ENCODE measurements around the gene LGALS16. TPM values are rescaled to one million over a fixed set of nuclear protein-coding genes. Genes with fewer than 3 reads are reported as not detected.
"Not testable (repeated sequence)": the region's sequence is repeated elsewhere in the genome, so short reads cannot be mapped to it uniquely, and the experiment has no call there.

Gene LGALS16
- not detected for total RNA-seq

GRCh38 chr19:39655613-39656012, at the start of gene LGALS16:
TSS of gene LGALS16 (plus strand) at chr19:39655913. CDS start at chr19:39655962, 49 bp downstream.
- Histone ChIP-seq H3K4me1 (no peaks in the 10 kb centered on the region), H3K4me3 (no peak within 1 kb of the TSS), H3K9me3 (no peaks in the 10 kb centered on the region), H3K36me3 (no peaks in the 10 kb centered on the region), H3K27me3 (no peaks in the 10 kb centered on the region), H3K27ac (no peak within 1 kb of the TSS)
- intact Hi-C loops (cut with DNase I) = no loop called here
- no peak for DNase-seq (ENCODE audit: low spot score in 2 of 2)
- TF ChIP-seq, protein P1, sequence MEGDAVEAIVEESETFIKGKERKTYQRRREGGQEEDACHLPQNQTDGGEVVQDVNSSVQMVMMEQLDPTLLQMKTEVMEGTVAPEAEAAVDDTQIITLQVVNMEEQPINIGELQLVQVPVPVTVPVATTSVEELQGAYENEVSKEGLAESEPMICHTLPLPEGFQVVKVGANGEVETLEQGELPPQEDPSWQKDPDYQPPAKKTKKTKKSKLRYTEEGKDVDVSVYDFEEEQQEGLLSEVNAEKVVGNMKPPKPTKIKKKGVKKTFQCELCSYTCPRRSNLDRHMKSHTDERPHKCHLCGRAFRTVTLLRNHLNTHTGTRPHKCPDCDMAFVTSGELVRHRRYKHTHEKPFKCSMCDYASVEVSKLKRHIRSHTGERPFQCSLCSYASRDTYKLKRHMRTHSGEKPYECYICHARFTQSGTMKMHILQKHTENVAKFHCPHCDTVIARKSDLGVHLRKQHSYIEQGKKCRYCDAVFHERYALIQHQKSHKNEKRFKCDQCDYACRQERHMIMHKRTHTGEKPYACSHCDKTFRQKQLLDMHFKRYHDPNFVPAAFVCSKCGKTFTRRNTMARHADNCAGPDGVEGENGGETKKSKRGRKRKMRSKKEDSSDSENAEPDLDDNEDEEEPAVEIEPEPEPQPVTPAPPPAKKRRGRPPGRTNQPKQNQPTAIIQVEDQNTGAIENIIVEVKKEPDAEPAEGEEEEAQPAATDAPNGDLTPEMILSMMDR (IDR thresholded peaks at IDR 0.05) = no peak

- H3K9me3 ChIP-seq = no peaks in the 10 kb centered on the region
- intact Hi-C loops (cut with DNase I) = no loop called here
- TF ChIP-seq, protein P1 (IDR thresholded peaks at IDR 0.05) = no peak
- no peaks in the 10 kb centered on the region for H3K4me1 ChIP-seq
- H3K27me3 ChIP-seq = no peaks in the 10 kb centered on the region
- H3K36me3 ChIP-seq = no peaks in the 10 kb centered on the region
- no peak overlapping the region for H3K4me3 ChIP-seq
- no peak for DNase-seq (ENCODE audit: low spot score in 2 of 2)
- no peak overlapping the region for H3K27ac ChIP-seq
Observed at GRCh38 chr19:39607021-39607420, 48.7 kb upstream of the LGALS16 start.

- Histone ChIP-seq H3K9me3 (no peaks in the 10 kb centered on the region), H3K4me1 (no peaks in the 10 kb centered on the region), H3K27ac (no peak overlapping the region), H3K4me3 (no peak overlapping the region), H3K36me3 (no peaks in the 10 kb centered on the region), H3K27me3 (no peaks in the 10 kb centered on the region)
- TF ChIP-seq, protein P1 (IDR thresholded peaks at IDR 0.05) = no peak
- no peak for DNase-seq (ENCODE audit: low spot score in 2 of 2)
- intact Hi-C loops (cut with DNase I) = no loop called here
Observed at GRCh38 chr19:39607561-39607960, 48.2 kb upstream of the LGALS16 start.

GRCh38 chr19:39613597-39613996, 42.1 kb upstream of the LGALS16 start:
- Histone ChIP-seq H3K27ac (no peak overlapping the region), H3K4me3 (no peak overlapping the region), H3K9me3 (no peaks in the 10 kb centered on the region), H3K36me3 (no peaks in the 10 kb centered on the region), H3K4me1 (no peaks in the 10 kb centered on the region), H3K27me3 (no peaks in the 10 kb centered on the region)
- DNase-seq (ENCODE audit: low spot score in 2 of 2) = no peak
- TF ChIP-seq, protein P1 (IDR thresholded peaks at IDR 0.05) = no peak
- intact Hi-C loops (cut with DNase I) = no loop called here

DNA sequence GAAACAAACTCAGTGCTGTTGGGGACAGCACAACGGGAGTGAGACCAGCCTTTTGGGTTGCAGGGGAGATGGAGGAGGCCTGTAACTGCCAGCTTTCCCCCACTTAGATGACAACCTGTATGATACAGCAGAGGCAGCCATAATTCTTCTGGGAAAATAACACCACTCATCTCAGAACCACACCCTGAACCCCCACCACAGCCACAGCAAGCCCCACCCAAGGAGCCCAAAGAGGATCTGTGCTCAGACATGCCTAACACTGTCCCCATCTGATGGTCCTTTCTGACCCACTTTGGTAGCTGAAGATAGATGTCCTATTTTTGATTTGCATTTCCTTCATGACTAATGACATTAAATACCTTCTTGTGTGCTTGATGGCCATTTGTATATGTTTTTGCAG, 38.0 kb upstream of the LGALS16 start:
- TF ChIP-seq, protein P1 (IDR thresholded peaks at IDR 0.05) = no peak
- H3K9me3 ChIP-seq = no peaks in the 10 kb centered on the region
- no peak overlapping the region for H3K4me3 ChIP-seq
- no peak overlapping the region for H3K27ac ChIP-seq
- no peaks in the 10 kb centered on the region for H3K4me1 ChIP-seq
- no peaks in the 10 kb centered on the region for H3K36me3 ChIP-seq
- intact Hi-C loops (cut with DNase I) = no loop called here
- H3K27me3 ChIP-seq = no peaks in the 10 kb centered on the region
- DNase-seq (ENCODE audit: low spot score in 2 of 2) = no peak

DNA sequence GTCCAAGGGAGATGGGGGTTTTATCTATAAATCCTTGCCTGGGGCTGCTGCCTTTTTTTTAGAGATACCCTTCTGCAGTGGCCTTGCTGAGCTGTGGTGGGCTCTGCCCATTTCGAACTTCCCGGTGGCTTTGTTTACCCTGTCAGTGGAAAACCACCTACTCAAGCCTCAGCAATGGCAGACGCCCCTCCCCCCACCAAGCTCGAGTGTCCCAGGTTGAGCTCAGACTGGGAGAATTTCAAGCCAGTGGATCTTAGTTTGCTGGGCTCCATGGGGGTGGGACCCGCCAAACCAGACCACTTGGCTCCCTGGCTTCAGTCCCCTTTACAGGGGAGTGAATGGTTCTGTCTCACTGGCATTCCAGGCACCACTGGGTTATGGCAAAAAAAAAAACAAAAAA, 31.8 kb upstream of the LGALS16 start:
- H3K4me1 ChIP-seq = no peaks in the 10 kb centered on the region
- no peak overlapping the region for H3K4me3 ChIP-seq
- H3K36me3 ChIP-seq = no peaks in the 10 kb centered on the region
- TF ChIP-seq, protein P1 (IDR thresholded peaks at IDR 0.05) = no peak
- no peaks in the 10 kb centered on the region for H3K27me3 ChIP-seq
- intact Hi-C loops (cut with DNase I) = no loop called here
- H3K9me3 ChIP-seq = no peaks in the 10 kb centered on the region
- no peak overlapping the region for H3K27ac ChIP-seq
- DNase-seq (ENCODE audit: low spot score in 2 of 2) = no peak

GRCh38 chr19:39627631-39628030, 28.1 kb upstream of the LGALS16 start:
- intact Hi-C loops (cut with DNase I); H3K4me3 ChIP-seq; H3K9me3 ChIP-seq; H3K36me3 ChIP-seq; DNase-seq (ENCODE audit: low spot score in 2 of 2); H3K27me3 ChIP-seq; H3K27ac ChIP-seq; H3K4me1 ChIP-seq: not testable (repeated sequence)
